KMS-11 (cell line): ENCODE results near the gene NT5C2.
"Not testable (repeated sequence)": the region's sequence is repeated elsewhere in the genome, so short reads cannot be mapped to it uniquely, and the experiment has no call there.

ENCODE experiments used
- H2AFZ ChIP-seq: fragments of 200-600 bp; sonication (generic); 2 replicates; pipeline ENCODE4 v1.6.1; 2016; ENCODE audit warnings: antibody characterized with exemption, mixed run types, low read depth
- H3K27ac ChIP-seq: fragments of 200-600 bp; sonication (generic); 2 replicates; pipeline ENCODE4 v1.6.1; 2016; ENCODE audit warnings: mild to moderate bottlenecking, mixed run types
- H3K27me3 ChIP-seq: fragments of 200-600 bp; sonication (generic); 2 replicates; pipeline ENCODE4 v1.6.1; 2017; ENCODE audit warnings: mild to moderate bottlenecking, low read depth, mixed run types, moderate library complexity; ENCODE audit not compliant: insufficient read depth
- H3K36me3 ChIP-seq: fragments of 200-600 bp; sonication (generic); 2 replicates; pipeline ENCODE4 v1.6.1; 2017; ENCODE audit warnings: mild to moderate bottlenecking, mixed run types; ENCODE audit not compliant: insufficient read depth
- H3K4me1 ChIP-seq: fragments of 200-600 bp; sonication (generic); 2 replicates; pipeline ENCODE4 v1.6.1; 2016; ENCODE audit warnings: mild to moderate bottlenecking, low read depth, mixed run types; ENCODE audit not compliant: poor library complexity, severe bottlenecking
- H3K4me2 ChIP-seq: fragments of 200-600 bp; sonication (generic); 2 replicates; pipeline ENCODE4 v1.7.0; 2016; ENCODE audit warnings: mild to moderate bottlenecking, mixed run types
- H3K4me3 ChIP-seq: fragments of 200-600 bp; sonication (generic); IDR thresholded peaks from 2 replicates; pipeline ENCODE4 v1.6.1; 2017; ENCODE audit warnings: low read depth, low read length, mixed read lengths; ENCODE audit not compliant: insufficient read depth
- H3K79me2 ChIP-seq: fragments of 200-600 bp; sonication (generic); 2 replicates; pipeline ENCODE4 v1.6.1; 2016; ENCODE audit warnings: low read depth, mixed run types; ENCODE audit not compliant: insufficient read depth
- H3K9ac ChIP-seq: fragments of 200-600 bp; sonication (generic); 2 replicates; pipeline ENCODE4 v1.6.1; 2016; ENCODE audit warnings: mild to moderate bottlenecking, mixed run types
- H4K20me1 ChIP-seq: fragments of 200-600 bp; sonication (generic); 2 replicates; pipeline ENCODE4 v1.6.1; 2016; ENCODE audit warnings: mild to moderate bottlenecking, mixed run types; ENCODE audit not compliant: insufficient read depth
- TF ChIP-seq, protein P1 (sequence below): fragments of 200-600 bp; sonication (generic); conservative IDR thresholded peaks from 2 replicates; pipeline ENCODE4 v1.6.1; 2017; ENCODE audit warnings: low read depth, mild to moderate bottlenecking, antibody characterized with exemption, low read length, moderate library complexity, mixed read lengths

The NT5C2 gene

DNA sequence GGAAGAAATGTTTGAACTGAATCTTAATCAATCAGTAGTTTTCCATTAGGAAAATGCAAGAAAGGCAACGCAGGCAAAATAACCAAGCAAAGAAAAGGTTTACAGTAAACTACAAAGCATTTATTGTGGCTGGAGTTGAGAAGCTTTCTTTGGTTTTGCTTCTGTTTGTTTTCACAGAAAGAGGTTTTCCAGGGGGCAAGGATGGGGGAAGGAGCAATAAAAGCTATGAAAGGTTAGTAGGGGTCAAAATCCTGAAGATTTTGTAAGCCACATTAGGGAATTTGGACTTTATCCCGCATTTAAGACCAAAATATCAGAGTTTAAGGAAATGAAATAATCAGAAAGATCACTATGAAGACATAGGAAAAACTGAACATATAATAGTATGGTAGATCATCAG, 51.1 kb downstream of the NT5C2 start:
- H3K9ac ChIP-seq: no peak overlapping the region
- H3K4me3 ChIP-seq: no peak overlapping the region
- H3K4me2 ChIP-seq: no peak overlapping the region
- H3K36me3 ChIP-seq: no peaks in the 10 kb centered on the region
- TF ChIP-seq, protein P1, sequence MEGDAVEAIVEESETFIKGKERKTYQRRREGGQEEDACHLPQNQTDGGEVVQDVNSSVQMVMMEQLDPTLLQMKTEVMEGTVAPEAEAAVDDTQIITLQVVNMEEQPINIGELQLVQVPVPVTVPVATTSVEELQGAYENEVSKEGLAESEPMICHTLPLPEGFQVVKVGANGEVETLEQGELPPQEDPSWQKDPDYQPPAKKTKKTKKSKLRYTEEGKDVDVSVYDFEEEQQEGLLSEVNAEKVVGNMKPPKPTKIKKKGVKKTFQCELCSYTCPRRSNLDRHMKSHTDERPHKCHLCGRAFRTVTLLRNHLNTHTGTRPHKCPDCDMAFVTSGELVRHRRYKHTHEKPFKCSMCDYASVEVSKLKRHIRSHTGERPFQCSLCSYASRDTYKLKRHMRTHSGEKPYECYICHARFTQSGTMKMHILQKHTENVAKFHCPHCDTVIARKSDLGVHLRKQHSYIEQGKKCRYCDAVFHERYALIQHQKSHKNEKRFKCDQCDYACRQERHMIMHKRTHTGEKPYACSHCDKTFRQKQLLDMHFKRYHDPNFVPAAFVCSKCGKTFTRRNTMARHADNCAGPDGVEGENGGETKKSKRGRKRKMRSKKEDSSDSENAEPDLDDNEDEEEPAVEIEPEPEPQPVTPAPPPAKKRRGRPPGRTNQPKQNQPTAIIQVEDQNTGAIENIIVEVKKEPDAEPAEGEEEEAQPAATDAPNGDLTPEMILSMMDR: no peak
- H3K79me2 ChIP-seq: no peaks in the 10 kb centered on the region
- no peak overlapping the region for H3K27ac ChIP-seq
- H3K4me1 ChIP-seq: no peaks in the 10 kb centered on the region
- H3K27me3 ChIP-seq: no peaks in the 10 kb centered on the region
- no peak overlapping the region for H2AFZ ChIP-seq
- no peaks in the 10 kb centered on the region for H4K20me1 ChIP-seq

DNA sequence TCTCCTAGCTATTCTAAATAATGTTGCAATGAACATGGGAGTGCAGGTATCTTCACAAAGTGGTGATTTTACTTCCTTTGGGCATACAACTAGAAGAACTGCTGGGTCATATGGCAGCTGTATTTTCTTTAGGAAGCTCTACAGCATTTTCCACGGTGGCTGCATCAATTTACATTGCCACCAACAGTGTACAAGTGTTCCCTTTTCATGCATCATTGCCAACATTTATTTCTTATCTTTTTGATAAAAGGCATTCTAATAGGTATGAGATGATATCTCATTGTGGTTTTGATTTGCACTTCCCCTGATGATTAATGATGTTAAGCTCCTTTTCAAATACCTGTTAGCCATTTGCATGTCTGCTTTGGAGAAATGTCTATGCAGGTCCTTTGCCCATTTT, 52.6 kb downstream of the NT5C2 start:
- Histone ChIP-seq H3K4me2 (no peak overlapping the region), H3K27me3 (no peaks in the 10 kb centered on the region), H3K79me2 (no peaks in the 10 kb centered on the region), H3K4me3 (no peak overlapping the region), H3K4me1 (no peaks in the 10 kb centered on the region), H3K36me3 (no peaks in the 10 kb centered on the region), H2AFZ (no peak overlapping the region), H3K27ac (no peak overlapping the region), H4K20me1 (no peaks in the 10 kb centered on the region), H3K9ac (no peak overlapping the region)
- TF ChIP-seq, protein P1: no peak

DNA sequence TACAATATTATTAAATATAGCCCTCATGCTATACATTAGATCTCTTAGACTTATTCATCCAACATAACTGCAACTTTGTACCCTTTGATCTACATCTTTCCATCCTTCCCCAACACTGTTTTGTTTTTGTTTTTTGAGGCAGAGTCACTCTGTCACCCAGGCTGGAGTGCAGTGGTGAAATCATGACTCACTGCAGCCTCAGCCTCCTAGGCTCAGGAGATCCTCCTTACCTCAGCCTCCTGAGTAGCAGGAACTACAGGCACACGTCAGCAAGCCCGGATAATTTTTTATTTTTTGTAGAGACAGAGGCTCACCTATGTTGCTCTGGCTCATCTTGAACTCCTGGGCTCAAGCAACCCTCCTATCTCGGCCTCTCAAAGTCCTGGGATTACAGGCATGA, 53.3 kb downstream of the NT5C2 start:
- no peak overlapping the region for H3K27ac ChIP-seq
- H4K20me1 ChIP-seq: no peaks in the 10 kb centered on the region
- H3K36me3 ChIP-seq: no peaks in the 10 kb centered on the region
- no peak overlapping the region for H2AFZ ChIP-seq
- no peaks in the 10 kb centered on the region for H3K4me1 ChIP-seq
- H3K4me2 ChIP-seq: no peak overlapping the region
- no peaks in the 10 kb centered on the region for H3K79me2 ChIP-seq
- H3K4me3 ChIP-seq: no peak overlapping the region
- no peaks in the 10 kb centered on the region for H3K27me3 ChIP-seq
- TF ChIP-seq, protein P1: no peak
- H3K9ac ChIP-seq: no peak overlapping the region

DNA sequence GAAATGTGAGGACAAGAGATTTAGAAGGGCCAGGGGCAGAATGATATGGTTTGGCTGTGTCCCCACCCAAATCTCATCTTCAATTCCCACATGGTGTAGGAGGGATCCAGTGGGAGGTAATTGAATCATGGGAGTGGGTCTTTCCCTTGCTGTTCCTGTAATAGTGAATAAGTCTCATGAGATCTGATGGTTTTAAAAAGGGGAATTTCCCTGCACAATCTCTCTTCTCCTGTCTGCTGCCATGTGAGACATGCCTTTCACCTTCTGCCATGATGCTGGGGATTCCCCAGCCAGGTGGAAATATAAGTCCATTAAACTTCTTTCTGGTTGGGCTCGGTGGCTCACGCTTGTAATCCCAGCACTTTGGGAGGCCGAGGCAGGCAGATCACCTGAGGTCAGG, 57.9 kb downstream of the NT5C2 start:
- not testable (repeated sequence) for H3K4me2 ChIP-seq, H3K27me3 ChIP-seq, H3K9ac ChIP-seq, H3K79me2 ChIP-seq, H2AFZ ChIP-seq, H3K27ac ChIP-seq, H3K36me3 ChIP-seq, H3K4me1 ChIP-seq, H3K4me3 ChIP-seq, H4K20me1 ChIP-seq

DNA sequence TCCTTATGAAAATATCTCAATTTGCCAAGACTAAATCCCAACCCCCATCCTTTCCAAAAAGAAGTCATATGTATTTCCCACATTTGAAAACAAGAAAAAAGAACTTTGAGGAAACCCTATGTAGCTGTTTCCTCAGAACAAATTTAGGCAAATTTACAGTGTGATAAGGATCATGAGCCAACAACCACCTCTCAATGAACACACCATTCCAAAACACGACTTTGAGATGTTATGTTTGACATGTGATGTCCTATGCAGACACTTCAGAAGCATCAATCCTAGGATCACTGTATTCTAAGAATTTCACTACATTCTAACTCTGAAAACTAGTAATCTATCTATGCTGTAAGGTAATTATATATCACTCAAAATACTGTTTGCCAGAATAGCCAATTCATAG, 62.2 kb downstream of the NT5C2 start:
- no peak overlapping the region for H3K27ac ChIP-seq
- H3K36me3 ChIP-seq: no peaks in the 10 kb centered on the region
- no peak overlapping the region for H2AFZ ChIP-seq
- H3K27me3 ChIP-seq: peaks cover 13% of the 10 kb centered on the region; the same call in 1 of the 2 replicates
- H3K4me2 ChIP-seq: no peak overlapping the region
- H3K4me3 ChIP-seq: no peak overlapping the region
- no peaks in the 10 kb centered on the region; the same call in 1 of the 2 replicates for H4K20me1 ChIP-seq
- H3K9ac ChIP-seq: no peak overlapping the region
- H3K79me2 ChIP-seq: no peaks in the 10 kb centered on the region
- TF ChIP-seq, protein P1: no peak
- H3K4me1 ChIP-seq: peaks cover 15% of the 10 kb centered on the region

DNA sequence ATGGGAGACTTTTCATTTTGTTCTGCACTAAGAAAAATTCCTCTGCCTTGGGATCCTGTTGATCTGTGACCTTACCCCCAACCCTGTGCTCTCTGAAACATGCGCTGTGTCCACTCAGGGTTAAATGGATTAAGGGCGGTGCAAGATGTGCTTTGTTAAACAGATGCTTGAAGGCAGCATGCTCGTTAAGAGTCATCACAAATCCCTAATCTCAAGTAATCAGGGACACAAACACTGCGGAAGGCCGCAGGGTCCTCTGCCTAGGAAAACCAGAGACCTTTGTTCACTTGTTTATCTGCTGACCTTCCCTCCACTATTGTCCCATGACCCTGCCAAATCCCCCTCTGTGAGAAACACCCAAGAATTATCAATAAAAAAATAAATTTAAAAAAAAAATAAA, 62.9 kb downstream of the NT5C2 start:
- H3K27ac ChIP-seq, H3K4me2 ChIP-seq, H2AFZ ChIP-seq, H3K4me3 ChIP-seq, H3K79me2 ChIP-seq, H3K36me3 ChIP-seq, H4K20me1 ChIP-seq, H3K9ac ChIP-seq: not testable (repeated sequence)
- peaks cover 23% of the 10 kb centered on the region for H3K4me1 ChIP-seq
- peaks cover 13% of the 10 kb centered on the region; the same call in 1 of the 2 replicates for H3K27me3 ChIP-seq
